ENCODE data around the gene RAN.
"Not testable (repeated sequence)": the region's sequence is repeated elsewhere in the genome, so short reads cannot be mapped to it uniquely, and the experiment has no call there.

Gene RAN

DNA sequence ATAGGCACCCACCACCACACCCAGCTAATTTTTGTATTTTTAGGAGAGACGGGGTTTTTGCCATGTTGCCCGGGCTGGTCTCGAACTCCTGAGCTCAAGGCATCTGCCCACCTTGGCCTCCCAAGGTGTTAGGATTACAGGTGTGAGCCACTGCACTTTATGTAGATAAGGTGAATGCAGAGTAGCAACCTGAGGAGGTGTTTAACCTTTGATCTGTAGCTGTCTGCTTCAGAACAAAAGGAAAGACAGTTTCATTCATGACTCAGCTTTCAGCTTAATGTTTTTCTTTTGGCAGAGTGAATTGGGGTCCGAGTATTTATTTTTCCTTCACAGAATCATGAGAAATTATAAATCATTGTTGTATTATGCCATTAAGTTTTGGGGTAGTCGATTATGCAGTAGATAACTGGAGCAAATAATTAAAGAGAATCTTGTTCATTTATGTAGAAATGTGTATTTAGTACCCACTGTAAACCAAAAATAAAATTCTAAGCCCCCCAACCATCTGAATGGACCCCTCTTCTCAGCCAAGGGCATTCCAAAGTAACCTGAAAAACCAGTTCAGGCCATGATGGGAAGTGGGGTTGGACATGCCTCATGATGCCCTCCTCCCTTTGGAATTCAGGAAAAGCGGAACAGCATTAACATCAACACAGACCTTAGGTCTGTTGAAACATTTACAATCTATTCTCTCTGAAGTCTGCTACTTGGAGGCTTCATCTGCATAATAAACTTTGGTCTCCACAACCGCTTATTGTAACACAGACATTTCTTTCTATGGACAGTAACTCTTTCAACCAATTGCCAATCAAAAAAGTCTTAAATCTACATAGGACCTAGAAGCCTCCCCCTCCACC lies 22.1 kb upstream of the RAN start:
- DNase-seq (ENCODE audit: low read depth in 2 of 2) = no peak

DNA sequence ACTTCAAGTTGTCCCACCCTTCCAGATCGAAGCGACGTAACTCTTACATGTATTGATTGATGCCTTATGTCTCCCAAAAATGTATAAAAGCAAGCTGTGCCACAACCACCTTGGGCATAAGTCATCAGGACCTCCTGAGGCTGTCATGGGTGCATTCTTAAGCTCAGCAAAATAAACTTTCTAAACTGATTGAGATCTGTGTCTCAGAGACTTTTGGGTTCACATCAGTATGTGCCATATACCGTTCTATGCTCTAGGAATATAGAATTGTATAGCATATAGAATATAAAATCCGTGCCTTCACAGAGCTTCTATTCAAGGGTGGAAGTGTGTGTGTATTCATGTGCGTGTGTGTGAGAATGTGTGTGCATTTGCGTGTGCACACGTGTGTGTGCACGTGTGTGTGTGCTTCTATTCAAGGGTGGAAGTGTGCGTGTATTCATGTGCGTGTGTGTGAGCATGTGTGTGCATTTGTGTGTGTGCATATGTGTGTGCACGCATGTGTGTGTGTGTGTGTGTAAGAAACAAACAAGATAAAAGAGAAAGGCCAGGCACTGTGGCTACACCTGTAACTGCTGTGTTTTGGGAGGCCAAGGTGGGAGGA lies 21.3 kb upstream of the RAN start:
- DNase-seq (ENCODE audit: low read depth in 2 of 2) = no peak

DNA sequence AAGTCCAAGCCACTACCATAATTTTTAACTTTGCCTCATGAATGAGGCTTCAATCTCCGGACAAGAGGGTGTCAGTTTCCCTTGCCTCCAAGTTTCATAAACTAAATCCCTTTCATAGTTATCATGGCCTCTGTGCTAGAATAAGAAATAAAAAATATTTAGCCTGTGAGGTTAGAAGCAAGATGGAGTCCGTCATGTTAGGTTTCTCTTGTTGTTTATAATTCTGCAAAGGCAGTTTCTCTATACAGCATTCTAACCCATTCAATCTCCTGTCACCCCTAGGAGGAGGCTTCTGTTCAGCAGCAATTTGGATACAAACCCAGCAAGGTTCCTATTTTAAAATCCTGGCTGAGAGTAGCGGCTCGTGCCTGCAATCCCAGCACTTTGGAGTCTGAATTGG lies 15.8 kb upstream of the RAN start:
- no peak for DNase-seq (ENCODE audit: low read depth in 2 of 2)

DNA sequence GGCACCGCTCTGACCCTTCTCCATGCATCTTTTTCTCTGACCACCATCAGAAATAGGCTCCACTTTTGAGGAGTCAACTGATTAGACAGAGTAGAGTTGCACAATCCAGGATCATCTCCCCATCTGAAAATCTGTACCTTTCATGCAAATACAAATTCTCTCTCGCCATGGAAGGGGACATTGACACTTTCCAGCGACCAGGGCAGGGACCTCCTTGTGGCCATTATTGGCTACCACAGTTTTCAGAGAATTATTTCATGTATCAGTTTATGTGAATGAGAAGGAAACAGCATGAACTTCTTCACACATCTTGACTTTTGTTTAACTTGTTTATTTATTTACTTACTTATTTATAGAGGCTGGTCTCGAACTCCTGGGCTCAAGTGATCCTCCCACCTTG lies 13.8 kb upstream of the RAN start:
- no peak for DNase-seq (ENCODE audit: low read depth in 2 of 2)

DNA sequence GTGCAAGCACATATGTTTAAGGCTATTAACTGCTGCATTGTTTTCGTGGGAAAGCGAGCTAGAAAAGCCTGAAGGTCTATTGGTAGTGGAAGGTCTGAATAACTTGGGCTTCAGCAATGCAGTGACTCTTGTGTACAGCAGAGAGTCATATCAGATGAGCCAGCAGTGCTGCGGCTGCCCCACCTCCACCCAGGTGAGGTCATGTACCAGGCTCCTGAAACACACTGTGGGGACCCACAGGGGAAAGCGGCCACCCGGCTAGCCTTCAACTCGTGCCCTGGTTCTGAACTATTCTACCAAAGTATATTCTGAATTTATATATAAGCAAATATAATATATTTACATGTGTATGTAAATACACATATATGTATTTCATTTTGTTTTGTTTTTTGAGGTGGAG lies 12.7 kb upstream of the RAN start:
- no peak for DNase-seq (ENCODE audit: low read depth in 2 of 2)

DNA sequence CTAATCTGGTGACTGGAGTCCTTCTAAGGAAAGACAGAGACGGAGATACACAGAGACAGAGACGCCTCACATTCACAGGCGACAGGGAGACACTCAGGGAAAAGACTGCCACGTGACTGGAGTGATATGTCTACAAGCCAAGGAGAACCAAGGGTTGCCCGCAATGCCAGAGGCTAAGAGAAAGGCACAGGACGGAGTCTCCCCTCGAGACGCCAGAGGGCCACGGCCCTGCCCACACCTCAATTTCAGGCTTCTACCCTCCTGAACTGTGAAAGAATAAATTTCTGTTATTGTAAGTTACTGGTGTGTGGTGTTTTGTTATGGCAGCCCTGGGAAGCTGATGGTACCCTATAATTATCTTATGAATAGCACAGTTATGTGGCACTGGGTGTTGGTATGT lies 11.6 kb upstream of the RAN start:
- DNase-seq (ENCODE audit: low read depth in 2 of 2) = no peak

DNA sequence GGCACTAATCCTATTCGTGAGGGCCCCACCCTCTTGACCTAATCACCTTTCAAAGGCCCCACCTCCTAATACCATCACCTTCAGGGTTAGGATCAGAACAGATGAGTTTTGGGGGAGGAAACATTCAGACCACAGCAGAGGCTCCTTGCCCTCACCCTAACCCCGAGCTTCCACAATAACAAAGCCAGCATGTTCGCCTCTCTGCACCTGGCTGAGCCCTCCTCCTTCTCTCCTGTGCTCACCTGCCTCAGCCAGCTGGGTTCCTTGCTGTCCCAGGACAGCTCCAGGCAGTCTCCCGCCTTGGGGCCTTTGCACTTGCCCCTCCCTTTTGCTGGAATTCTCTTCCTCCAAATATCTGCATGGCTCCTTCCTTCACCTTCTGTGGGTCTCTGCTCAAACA lies 9.7 kb upstream of the RAN start:
- no peak for DNase-seq (ENCODE audit: low read depth in 2 of 2)

DNA sequence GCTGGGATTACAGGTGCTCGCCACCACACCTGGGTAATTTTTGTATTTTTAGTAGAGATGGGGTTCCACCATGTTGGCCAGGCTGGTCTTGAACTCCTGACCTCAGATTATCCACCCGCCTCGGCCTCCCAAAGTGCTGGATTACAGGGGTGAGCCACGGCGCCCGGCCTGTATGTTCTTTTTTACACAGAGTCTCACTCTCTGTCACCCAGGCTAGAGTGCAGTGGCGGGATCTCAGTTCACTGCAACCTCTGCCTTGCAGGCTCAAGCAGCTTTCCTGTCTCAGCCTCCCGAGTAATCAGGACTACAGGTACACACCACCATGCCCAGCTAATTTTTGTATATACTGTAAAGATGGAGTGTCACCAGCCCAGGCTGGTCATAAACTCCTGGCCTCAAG lies 9.1 kb upstream of the RAN start:
- not testable (repeated sequence) for DNase-seq (ENCODE audit: low read depth in 2 of 2)

DNA sequence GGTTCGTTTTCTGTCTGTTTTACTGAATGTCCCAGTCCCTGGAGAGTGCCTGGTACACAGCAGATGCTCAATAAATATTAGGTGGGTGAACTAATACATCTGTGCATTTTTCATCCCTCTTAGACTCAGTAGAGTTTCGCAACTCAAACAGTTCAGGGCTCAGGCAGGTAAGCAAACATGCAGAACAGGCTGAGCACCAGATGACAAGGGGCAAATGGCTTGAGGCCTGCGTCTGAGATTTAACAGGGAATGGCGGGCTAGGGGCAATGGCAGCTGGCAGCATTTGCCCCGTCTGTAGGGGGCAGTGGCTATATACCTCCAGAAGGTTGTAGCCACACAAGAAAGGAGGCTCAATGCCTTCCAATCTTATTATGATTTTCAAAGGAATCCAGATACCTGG lies 8.6 kb upstream of the RAN start:
- DNase-seq (ENCODE audit: low read depth in 2 of 2) = no peak

DNA sequence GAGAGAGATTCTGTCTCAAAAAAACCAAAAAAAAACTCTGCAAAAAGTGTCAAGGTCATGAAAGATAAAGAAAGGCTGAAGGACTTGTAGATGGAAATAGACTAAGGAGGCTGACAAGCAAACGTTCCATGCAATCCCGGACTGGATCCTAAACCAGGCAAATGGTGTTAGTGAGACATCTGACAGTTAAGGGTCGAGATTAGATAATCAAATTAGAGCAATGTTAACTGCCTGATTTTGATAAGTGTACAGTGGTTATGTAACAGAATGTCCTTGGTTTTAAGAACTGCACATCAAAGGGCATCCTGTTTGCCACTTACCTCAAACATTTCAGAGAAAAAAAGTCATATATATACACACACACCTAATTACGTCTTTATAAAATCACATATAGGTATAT lies 3.5 kb upstream of the RAN start:
- no peak for DNase-seq (ENCODE audit: low read depth in 2 of 2)

DNA sequence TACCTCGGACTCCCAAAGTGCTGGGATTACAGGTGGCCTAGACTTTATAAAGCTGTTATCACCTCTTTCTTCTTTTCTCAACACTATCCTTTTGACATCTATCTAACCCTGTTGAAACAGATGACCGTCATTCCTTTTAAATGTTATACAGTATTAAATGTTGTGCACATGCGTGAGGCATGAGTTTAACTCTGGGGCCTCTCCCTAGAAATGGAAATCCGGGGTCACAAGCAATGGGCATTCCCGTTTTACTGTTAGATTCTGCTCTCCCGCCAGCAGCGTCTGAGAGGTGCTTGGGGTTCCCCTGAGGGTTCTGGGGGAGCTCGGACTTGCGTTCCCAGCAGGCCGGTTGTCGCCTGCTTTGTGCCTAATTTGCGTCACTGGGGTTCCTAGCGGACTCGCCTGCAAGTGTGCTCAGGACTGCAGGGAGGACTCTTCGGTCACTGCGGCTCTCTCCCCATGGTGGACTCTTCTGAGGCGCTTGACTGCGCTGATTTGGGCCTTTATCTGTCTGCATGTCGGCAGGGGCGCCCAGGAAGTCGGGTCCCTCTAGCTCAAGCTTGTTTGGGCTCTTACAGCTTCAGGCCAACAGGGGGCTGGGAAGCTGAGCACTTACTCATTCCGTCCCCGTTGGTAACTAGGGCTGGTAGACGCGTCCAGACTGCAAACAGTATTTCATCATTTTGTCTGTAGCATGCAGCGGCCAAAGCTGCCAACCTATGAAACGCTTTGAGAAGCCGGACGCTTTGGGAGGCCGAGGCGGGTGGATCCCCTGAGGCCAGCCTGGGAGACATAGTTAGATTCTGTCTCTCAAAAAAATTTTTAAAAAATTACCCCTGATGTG lies 1.2 kb upstream of the RAN start:
- peak; percentile 15 to 41 for DNase-seq (ENCODE audit: low read depth in 2 of 2)

DNA sequence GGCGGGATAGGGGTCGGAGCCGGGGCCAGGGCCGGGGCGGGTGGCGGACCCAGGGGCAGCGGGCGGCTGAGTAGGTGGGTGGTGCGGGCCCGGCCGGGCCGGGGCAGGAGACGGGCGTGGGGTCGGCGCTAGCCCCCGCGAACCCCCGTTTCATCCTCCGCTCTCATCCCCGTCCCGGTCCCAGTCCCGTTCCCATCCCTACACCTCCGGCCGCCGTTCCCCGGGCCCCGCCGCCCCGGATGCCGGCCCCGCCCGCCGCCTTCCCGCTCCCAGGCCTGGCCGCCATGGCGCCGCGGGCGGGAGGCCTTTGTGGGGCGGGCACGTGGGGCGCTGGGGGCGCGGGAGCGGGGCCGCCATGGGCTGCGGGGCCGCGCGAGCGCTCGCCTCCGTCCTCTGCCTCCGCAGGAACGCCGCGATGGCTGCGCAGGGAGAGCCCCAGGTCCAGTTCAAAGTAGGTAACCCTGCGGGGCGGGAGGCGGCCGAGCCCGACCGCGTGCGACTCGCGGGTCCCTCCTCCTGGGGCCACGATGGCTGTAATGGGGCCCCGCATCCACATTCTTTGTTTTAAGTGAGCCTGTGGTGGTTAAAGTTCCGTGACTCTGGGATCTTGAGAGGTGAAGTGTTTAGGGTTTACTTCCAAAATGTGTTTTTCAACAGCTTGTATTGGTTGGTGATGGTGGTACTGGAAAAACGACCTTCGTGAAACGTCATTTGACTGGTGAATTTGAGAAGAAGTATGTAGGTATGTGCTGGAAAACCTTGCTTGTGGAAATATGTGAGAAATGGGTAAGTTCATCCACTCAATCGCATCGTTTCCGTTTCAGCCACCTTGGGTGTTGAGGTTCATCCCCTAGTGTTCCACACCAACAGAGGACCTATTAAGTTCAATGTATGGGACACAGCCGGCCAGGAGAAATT lies 572 bp downstream of the RAN start:
- no peak for DNase-seq (ENCODE audit: low read depth in 2 of 2)

DNA sequence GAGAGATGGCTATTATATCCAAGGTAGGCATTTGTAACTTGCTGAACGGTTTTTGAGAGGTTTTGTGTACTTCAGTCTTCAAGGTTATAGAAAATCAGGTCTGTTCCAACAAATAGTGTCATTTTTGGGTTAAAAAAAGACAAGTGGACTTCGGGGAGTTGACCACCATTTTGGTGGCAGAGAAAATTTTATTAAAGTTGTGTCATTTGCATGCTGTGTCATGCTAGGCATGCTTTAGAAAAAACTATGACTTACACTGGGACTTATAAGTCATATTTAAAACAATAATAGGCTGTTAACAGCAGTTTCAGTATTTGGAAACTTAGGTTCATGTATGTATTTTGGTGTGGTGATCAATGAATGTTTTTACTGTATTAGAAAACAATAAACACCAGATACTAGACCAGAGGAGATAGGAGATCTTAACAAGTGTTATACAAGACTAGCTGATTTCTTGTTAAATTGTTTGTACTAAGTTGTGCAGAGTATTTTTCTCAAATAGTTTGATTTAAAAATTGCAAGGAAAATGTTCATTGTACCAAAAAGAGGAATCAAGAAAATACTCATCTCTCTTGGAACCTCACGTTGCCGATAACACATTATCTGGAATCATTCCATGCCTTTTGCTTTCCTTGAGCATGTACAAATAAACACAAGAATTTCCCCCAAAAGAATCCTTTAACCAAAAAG lies 1.4 kb downstream of the RAN start:
- DNase-seq (ENCODE audit: low read depth in 2 of 2) = no peak

DNA sequence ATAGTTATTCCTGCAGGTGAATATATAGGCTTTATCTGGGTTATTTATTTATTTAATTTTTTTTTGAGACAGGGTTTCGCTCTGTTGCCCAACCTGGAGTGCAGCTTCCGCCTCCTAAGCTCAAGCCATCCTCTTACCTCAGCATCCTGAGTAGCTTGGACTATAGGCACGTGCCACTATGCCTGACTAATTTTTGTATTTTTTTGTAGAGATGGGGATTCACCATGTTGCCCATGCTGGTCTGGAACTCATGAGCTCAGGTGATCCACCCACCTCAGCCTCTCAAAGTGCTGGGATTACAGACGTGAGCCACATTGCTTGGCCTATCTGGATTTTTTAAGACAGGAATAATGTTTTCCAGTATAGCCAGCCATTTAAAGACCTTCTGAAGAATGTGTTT lies 2.0 kb downstream of the RAN start:
- DNase-seq (ENCODE audit: low read depth in 2 of 2) = no peak

DNA sequence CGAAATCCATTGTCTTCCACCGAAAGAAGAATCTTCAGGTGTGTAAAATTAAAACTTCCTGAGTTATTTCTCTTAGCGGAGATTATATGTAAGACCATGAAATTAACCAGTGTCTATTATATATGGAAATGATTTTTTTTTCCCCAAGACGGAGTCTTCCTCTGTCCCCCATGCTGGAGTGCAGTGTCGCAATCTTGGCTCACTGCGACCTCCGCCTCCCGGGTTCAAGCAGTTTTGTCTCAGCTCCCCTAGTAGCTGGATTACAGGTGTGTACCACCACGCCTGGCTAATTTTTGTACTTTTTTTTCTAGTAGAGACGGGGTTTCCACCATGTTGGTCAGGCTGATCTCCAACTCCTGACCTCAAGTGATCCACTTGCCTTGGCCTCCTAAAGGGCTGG lies 2.8 kb downstream of the RAN start:
- no peak for DNase-seq (ENCODE audit: low read depth in 2 of 2)

DNA sequence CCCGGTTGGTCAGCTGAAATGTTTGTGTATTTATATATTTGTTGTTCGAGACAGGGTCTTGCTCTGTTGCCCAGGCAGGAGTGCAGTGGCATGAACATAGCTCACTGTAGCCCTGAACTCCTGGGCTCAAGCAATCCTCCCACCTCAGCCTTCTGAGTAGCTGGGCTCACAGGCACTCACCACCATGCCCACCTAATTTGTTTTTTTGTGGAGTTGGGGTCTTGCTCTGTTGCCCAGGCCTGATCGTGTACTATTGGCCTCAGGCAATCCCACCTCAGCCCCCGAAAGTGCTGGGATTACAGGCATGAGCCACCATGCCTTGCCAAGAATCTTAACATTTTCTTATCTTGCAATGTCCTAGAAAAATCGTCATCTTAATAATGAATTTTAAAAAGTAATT lies 3.3 kb downstream of the RAN start:
- DNase-seq (ENCODE audit: low read depth in 2 of 2) = no peak

DNA sequence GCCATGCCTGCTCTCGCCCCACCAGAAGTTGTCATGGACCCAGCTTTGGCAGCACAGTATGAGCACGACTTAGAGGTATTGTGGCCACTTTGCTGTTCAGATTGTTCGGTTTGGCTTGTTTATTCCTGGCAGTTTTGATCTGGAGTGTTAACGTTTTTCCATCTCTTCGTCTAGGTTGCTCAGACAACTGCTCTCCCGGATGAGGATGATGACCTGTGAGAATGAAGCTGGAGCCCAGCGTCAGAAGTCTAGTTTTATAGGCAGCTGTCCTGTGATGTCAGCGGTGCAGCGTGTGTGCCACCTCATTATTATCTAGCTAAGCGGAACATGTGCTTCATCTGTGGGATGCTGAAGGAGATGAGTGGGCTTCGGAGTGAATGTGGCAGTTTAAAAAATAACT lies 3.8 kb downstream of the RAN start:
- DNase-seq (ENCODE audit: low read depth in 2 of 2) = not testable (repeated sequence)

DNA sequence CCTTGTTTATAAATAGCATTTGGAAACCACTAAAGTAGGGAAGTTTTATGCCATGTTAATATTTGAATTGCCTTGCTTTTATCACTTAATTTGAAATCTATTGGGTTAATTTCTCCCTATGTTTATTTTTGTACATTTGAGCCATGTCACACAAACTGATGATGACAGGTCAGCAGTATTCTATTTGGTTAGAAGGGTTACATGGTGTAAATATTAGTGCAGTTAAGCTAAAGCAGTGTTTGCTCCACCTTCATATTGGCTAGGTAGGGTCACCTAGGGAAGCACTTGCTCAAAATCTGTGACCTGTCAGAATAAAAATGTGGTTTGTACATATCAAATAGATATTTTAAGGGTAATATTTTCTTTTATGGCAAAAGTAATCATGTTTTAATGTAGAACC lies 4.4 kb downstream of the RAN start:
- DNase-seq (ENCODE audit: low read depth in 2 of 2) = no peak

DNA sequence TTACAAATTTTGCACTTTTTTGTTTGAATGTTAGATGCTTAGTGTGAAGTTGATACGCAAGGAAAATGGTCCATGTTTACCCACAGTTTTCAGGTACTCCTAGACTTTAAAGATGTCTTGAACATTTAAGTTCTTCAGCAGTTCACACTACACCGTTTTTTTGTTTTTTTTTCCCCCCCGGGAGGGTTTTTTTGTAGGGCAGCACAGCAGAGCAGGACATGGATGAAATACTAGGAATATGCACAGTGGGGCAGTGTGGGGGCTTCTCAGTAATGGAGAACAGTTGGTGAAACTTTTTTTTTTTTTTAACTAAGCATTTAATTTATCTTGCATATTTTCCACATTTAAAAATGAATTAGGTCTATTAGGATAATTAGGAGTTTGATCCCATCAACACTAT lies 4.9 kb downstream of the RAN start:
- DNase-seq (ENCODE audit: low read depth in 2 of 2) = no peak

DNA sequence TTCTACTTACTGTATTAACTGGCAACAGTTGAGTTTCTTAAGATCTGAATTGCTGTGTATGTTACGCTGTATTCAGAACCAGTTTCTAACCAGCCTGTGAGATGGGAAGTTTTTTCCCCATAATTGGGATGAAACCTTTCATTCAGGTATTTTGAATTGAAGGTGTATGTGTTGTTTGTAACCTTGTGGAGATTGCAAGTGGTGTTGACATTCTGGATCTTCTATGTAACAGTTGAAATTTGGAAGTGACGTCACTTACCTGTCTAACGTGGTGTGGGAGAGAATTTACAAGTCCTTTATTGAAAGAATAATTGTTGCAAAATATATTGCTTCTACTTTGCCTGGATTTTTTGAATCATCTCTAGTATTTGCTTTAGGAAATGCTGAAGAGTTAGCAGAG lies 5.5 kb downstream of the RAN start:
- no peak for DNase-seq (ENCODE audit: low read depth in 2 of 2)

All from stimulated activated CD8-positive, alpha-beta memory T cell treated with anti-CD3 and anti-CD28 coated beads, Interleukin-2, amount 100 ng/mL, for 1 hour (primary cell).